ENCODE data around the gene ROBO1.

- TF ChIP-seq CTCF (IDR thresholded peaks at IDR 0.05; ENCODE audit: low read length) (no peak), EZH2 (optimal IDR thresholded peaks at IDR 0.05; ENCODE audit: low read depth, low read length) (no peak), EZH2phosphoT487 (IDR thresholded peaks at IDR 0.05; ENCODE audit: low read length) (no peak)
Measured at GRCh38 chr3:78701537-78701936, 1066.3 kb downstream of the ROBO1 start.

All from MM.1S (cell line).